T47D (cell line): Measurements from ENCODE around the gene TM7SF3.
"Not testable (repeated sequence)": the region's sequence is repeated elsewhere in the genome, so short reads cannot be mapped to it uniquely, and the experiment has no call there.

ENCODE experiments used
- DNase-seq, 2 experiments: peaks; one replicate each; pipeline versions ENCODE4 v3.0.0 to v3.0.0-alpha.2; 2011 to 2012; ENCODE audit warnings: low read depth in 1 of 2, low spot score in 1 of 2
- JUND ChIP-seq: IDR thresholded peaks from 2 replicates; pipeline ENCODE4 v1.6.1; 2012; ENCODE audit warnings: low read depth
- in situ Hi-C: cut with HindIII; loops from 2 replicates; pipeline ENCODE4 v1.10.0; 2016; ENCODE audit warnings: low sequenced_read_pairs, low pct_unique_long_range_greater_than_20kb

Gene TM7SF3

GRCh38 chr12:26988703-26989102, 25.5 kb downstream of the TM7SF3 start:
- TF ChIP-seq JUND, result no peak
- in situ Hi-C loops, result no loop called here

GRCh38 chr12:26987634-26988424, 26.4 kb downstream of the TM7SF3 start:
- TF ChIP-seq JUND, result no peak
- in situ Hi-C loops, result no loop called here
- no peak for DNase-seq

More at GRCh38 chr12:26988703-26989102, 25.5 kb downstream of the TM7SF3 start:
- DNase-seq, result no peak

DNA sequence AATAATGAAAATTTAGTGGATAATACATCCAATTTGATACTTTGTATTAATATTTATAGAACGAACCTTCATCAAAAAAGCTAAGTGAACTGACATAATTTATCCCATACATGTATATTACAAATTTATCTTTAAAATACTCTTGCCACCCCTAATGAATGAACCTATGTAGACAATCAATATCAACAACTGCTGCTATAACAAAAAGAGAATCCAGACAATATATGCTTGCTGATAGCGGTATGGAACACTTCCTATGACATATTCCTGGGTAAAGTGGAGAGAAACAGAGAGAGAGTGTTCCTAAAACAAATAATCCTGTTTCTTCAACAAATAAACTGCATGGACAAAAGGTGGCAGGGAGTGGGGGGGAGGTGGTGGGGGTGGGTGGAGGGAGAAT, 31.3 kb downstream of the TM7SF3 start:
- no peak for DNase-seq
- TF ChIP-seq JUND, result no peak

DNA sequence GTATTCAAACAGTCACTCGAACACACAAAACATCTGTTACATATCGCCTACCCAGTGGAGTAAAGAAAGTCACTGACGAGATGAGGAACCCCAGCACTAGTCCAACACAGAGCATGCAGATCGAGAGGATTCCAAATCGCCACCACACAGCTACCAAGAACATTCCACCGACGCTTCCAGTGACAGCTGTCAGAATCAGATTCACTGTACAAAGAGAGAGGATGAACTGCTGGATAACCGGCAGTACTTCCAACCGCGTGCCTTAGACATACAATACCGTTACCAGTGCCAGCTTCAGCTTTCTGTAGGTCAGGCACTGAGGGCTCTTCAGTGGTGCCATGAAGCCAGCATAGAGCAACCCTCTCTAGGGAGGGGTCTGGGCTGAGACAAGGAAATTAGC, 34.5 kb downstream of the TM7SF3 start:
- TF ChIP-seq JUND, result no peak
- no peak for DNase-seq
- in situ Hi-C loops, result no loop called here

More for the DNA sequence above, 31.3 kb downstream of the TM7SF3 start:
- in situ Hi-C loops, result no loop called here

DNA sequence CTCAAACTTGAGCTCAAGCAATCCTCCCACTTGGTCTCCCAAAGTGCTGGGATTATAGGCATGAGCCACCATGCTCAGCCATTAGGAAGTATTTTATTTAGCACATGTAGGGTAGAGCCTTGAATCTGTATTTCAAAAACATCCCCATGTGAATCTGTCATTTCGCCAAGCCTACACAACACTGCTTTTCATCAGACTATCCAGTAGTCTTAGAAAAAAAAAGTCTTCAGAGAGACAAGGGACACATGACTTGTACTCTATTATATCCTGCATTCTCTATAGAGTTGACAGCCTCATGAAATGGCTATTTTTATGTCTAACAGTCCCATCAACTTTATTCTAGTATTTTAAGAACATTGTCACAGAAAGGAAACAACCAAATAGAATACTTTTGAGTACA, 35.4 kb downstream of the TM7SF3 start:
- TF ChIP-seq JUND, result no peak
- in situ Hi-C loops, result no loop called here

GRCh38 chr12:26976687-26977086, 37.5 kb downstream of the TM7SF3 start:
- DNase-seq, result no peak
- in situ Hi-C loops, result no loop called here
- no peak for TF ChIP-seq JUND

More for the DNA sequence above, 35.4 kb downstream of the TM7SF3 start:
- DNase-seq, result no peak

GRCh38 chr12:26971963-26972362, 42.2 kb downstream of the TM7SF3 start:
- in situ Hi-C loops, result no loop called here
- no peak for DNase-seq
- no peak for TF ChIP-seq JUND

DNA sequence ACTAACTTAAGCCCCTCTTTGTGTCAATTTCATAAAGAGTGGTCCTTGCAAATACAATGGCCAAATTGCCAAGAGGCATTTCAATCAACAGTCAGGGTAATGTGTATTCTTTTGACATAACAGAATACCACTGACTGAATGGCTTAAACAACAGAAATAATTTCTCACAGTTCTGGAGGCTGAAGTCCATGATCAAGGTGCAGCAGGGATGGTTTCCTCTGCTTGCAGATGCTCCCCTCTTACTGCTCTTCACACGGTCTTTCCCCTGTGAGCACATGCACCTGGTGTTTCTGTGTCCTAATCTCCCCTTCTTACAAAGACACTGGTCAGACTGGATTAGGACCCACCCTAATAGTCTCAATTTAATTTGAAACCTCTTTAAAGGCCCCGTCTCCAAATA, 44.0 kb downstream of the TM7SF3 start:
- in situ Hi-C loops, result no loop called here
- TF ChIP-seq JUND, result no peak
- DNase-seq, result no peak

- no peak for DNase-seq
- TF ChIP-seq JUND, result no peak
- in situ Hi-C loops, result no loop called here
Observed at GRCh38 chr12:26966842-26967241, 47.3 kb downstream of the TM7SF3 start.

DNA sequence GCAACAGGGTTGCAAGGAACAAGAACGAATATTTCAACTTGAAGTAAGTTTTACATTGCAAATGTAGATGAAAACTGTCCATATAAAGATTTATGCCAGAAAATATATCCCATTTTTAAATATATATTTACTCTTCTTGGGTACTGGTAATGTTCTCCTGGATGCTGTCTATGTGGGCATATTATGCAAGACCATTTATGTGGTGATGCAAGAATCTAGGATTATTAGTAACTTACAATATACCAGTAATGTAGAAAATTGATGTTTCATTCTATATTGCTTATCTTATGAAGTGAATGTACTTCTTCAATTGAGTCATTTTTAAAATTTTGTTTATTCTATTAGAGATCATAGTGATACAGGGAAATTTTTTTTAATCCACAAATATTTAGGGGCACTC, 50.8 kb downstream of the TM7SF3 start:
- DNase-seq, result no peak

DNA sequence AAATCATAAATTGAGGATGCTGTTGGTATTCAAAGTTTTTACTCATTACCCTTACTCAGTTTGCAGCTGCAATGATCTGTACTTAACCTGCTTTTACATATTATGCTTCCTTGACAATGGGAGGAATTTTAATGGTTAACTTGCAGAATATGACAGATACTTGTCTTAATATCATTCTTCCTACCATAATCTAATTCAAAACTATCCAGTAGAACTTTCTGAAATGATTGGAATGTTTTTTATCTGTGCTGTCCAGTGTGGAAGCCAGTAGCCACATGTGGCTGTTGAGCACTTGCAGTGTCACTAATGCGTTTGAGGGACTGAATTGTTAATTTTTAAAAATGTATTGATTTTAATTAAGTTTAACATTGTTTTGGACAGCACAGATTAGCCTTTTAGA, 52.4 kb downstream of the TM7SF3 start:
- in situ Hi-C loops, result no loop called here
- TF ChIP-seq JUND, result no peak
- no peak for DNase-seq

More for the DNA sequence above, 50.8 kb downstream of the TM7SF3 start:
- in situ Hi-C loops, result no loop called here
- no peak for TF ChIP-seq JUND

- in situ Hi-C loops, DNase-seq: not testable (repeated sequence)
Observed at GRCh38 chr12:26961391-26961790, 52.8 kb downstream of the TM7SF3 start.

DNA sequence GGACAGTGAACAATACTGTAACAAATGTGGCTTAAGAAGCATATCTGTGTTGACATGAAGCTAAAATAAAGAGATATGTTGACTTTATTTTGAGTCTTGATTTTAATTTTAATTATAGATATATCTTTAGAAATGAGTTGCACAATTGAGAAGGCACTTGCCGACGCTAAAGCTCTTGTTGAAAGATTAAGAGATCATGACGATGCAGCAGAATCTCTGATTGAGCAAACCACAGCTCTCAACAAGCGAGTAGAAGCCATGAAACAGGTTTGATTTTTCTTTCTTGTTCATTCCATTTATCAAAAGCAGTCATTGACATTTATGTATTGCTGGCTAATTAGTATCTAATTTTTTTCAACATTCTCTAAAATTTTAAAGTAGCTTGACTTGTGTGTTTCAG, 60.2 kb downstream of the TM7SF3 start:
- in situ Hi-C loops, result no loop called here

GRCh38 chr12:26953447-26953846, 60.7 kb downstream of the TM7SF3 start:
- no peak for DNase-seq
- in situ Hi-C loops, result no loop called here
- no peak for TF ChIP-seq JUND

More for the DNA sequence above, 60.2 kb downstream of the TM7SF3 start:
- DNase-seq, result no peak
- TF ChIP-seq JUND, result no peak
